H54 (cell line): ENCODE data around the gene RBM47.
"Not testable (repeated sequence)": the region's sequence is repeated elsewhere in the genome, so short reads cannot be mapped to it uniquely, and the experiment has no call there.

ENCODE experiments used
- DNase-seq: peaks from one replicate; pipeline ENCODE4 v3.0.0; 2011; ENCODE audit warnings: low spot score, mixed read lengths; ENCODE audit not compliant: insufficient read length
- FAIRE-seq: peaks from 3 replicates; lab custom pipeline; 2011; peaks lifted over from hg19 to GRCh38; lab: Jason Lieb, UNC
- POLR2A ChIP-seq: IDR thresholded peaks from 2 replicates; pipeline ENCODE4 v1.6.1; 2011; ENCODE audit warnings: low read depth, mild to moderate bottlenecking, low read length

Gene RBM47

DNA sequence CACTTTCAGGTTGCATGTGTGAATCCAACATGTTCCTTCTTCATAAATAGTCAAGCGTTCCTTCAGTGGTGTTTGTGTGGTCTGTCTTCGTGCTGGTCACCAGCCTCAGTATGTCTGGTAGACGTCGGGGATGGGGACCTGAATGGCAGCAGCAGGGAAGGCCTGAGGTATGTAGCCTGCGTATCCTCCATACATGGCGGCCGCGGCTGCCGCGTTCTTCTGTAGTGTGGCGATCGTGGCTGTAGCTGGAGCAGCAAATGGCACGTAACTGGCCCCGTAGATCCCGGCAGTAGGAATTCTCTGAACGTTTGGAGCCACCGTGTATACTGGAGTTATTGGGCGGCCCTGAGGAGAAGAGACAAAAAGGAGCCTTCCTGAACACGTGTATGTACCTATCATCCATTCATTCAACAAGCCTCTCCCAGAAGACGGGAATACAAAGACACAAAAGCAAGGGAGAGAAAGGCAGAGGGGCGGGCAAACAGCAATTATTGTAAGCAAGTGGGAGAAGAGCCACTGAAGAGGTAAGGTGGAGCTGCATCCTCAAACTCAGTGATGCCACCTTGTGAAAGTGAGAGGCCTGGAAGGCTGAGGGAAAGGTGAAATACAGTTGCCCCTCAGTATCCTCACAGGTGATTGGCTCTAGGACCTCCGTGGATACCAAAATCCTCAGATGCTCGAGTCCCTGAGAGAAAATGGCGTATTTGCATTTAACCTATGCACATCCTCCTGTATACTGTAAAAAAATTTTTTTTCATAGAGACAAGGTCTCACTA, 203.7 kb downstream of the RBM47 start:
- FAIRE-seq: no peak

DNA sequence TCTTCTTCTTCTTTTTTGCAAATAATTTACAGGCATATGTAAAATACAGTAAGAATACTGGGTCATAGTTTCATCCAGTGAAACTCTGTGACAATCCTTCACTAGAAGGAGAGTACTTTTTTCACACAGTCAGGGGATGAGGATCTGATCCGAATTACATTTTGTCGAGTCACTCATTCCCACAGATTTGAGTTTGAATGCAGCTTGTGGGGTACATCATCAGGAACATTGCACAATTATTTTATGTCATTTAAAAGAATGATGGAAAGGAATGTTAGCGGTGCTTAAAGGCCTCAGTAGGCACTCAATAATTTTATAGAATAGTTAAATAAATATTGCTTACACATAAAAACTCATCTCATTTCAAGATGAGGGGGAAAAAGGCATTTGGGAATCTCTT, 205.9 kb downstream of the RBM47 start:
- DNase-seq: no peak
- TF ChIP-seq POLR2A: no peak
- FAIRE-seq: no peak

More for the DNA sequence above, 203.7 kb downstream of the RBM47 start:
- no peak for TF ChIP-seq POLR2A
- no peak for DNase-seq

DNA sequence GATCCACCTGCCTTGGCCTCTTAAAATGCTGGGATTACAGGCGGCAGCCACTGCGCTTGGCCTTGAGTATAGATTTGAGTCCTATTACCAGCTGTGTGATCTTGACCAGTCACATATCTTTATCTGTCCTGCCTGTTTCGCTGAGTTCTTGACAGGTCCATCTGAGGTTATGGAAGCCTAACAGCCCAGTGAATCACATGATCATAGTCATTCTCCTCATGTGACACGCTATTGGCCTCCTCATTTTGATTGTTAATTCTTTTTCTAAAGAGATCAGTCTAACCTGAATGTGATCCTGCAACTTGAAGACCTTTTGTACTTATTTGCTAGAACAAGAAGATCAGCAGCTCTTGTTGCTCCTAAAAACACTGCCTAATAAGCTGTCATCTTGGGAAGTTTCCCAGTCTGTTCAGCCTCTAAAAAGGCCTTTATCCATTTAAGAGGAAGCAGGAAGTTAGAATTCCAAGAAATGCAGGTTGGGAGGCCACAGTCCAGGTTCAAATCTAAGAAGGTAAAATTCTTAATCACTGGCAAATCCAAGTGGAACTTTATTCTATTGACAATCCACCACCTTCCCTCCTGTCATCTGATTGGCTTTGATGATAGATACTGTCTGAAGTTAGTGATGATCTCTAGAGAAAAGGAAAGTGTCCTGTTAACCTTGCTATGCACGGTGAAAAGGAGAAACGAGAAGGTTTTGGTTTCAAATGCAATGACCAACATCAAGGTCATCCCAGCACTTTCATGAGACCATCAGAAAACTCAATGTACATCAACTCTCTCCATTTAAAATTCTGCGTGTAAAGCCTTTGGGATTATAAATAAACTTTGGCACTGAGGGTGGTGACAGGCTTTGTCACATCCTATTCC, 207.6 kb downstream of the RBM47 start:
- no peak for FAIRE-seq
- no peak for TF ChIP-seq POLR2A
- no peak for DNase-seq

DNA sequence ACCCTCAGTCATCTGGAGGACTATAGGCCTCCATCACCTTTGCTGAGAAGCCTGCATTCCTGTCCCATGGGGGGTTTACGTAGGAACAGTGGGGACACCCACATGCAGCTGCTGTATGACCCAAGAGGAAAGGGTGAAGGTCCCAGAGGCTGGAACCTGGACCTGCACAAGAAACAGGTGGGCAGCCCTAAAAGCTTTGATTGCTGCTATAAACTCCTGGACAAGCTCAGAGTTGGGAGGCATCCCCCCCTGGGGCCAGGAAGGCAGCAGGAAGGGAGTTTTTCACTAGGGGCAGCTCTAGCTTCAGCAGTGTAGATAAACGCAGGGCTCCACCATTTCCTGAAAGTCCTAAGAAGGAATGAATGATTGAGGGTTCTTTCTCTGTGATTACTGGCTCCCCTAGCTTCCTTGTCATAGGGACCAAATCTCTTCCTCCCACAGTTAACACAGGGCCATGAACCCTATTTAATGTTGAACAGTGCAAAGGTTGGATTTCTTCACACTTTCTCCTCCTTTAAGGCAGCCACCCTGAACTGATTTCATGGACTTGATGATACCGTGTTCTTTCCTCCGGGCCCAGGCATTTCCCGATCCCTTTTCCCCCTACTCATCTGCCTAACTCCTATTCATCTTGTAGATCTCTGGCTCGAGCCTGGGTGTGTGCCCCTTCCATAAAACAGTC, 210.3 kb downstream of the RBM47 start:
- no peak for TF ChIP-seq POLR2A
- no peak for DNase-seq
- FAIRE-seq: no peak

DNA sequence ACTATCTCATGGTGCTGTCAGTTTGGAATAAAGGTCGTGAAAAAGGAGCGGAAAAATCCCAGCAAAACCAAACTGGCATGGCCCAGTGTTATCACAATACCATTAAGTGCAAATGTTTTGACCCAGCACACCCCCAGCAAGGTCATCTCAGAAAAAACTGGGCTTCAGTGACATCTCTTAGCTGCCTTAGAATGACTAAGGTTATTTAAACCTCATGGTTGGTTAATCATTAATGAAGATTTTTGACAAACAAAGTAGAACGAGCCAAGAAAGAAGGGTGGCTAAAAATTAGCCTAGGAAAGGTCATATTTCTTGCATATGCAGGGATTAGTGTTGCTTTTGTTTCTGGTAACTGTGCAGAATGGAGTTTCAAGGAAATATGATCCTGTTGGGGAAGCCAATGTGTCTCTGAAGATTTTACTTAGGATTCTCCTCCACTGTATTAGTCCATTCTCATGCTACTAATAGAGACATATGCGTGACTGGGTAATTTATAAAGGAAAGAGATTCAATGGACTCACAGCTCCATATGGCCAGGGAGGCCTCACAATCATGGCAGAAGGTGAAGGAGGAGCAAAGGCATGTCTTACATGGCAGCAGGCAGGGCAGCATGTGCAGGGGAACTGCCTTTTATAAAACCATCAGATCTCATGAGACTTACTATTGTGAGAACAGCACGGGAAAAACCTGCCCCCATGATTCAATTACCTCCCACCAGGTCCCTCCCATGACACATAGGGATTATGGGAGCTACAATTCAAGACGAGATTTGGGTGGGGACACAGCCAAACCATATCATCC, 211.0 kb downstream of the RBM47 start:
- DNase-seq (no peak), FAIRE-seq (no peak)
- no peak for TF ChIP-seq POLR2A

DNA sequence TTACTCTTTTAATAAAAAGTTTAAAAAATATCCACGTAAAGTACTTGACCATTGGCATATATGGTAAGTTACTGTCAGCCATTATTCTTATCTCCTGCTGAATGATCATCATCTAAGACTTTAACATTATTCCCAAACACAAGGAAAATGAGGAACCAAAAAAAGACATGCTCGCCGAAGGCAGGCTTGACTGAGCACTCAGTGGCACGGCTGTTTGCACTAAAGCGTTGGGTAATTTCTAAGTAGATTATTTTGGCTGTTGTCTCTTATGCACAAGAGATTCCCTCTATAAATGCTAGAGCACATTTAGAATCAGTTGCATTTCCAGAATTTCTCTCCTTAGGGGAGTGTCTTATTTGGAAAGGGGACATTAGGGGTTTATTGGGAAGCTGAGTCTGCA, 211.7 kb downstream of the RBM47 start:
- no peak for FAIRE-seq
- TF ChIP-seq POLR2A: no peak

DNA sequence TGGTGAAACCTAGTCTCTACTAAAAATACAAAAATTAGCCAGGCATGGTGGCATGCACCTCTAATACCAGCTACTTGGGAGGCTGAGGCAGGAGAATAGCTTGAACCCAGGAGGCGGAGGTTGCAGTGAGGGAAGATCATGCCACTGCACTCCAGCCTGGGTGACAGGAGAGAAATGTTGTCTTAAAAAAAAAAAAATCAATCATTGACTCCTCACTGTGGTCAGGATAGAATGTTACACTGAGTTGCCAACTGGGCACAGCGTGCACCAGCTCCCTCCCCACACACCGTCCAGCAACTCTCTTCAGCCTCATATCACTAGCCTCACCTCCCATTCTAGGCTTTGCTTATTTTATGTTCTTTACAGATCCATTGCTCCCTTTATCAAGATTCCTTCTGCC, 215.0 kb downstream of the RBM47 start:
- no peak for FAIRE-seq
- no peak for DNase-seq
- TF ChIP-seq POLR2A: no peak

More for the DNA sequence above, 211.7 kb downstream of the RBM47 start:
- no peak for DNase-seq

DNA sequence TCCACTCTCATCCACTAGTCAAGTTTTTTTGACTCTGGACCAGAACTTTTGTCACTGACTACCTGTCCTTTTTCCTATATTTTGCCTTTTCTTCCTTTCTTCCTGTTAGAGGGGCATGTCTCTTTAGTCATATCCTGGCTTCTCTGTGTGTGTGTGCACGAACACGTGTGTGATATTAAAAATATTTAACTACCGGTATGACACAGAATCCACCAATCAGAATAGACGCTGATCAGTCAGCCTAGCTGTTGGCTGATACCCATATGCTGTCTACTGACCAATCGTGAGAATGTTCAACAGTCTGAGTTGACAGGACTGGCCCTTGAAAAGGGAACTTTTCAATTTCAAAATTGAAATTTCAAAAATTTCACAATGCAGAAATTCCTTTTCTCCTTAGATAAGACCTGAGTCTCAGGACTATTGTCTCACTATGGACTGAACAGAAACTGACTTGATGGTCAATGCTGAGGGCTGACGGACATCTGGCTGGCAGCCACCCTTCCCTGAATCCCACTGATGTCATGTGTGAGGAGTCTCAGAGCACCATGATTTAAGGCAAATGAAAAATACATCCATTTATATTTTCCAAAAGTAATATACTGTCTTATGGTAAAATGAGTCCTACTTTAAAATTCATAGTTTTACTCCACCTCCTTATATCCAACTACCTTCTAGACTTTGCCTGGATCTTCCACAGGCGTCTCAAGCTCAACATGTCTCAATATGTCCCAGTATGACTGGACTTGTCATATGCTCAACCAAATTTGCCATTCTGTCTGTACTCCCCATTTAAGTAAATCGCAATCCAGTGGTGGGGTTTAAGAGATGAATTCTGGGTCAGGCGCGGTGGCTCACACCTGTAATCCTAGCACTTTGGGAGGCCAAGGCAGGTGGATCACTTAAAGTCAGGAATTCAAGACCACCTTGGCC, 216.5 kb downstream of the RBM47 start:
- DNase-seq: no peak
- FAIRE-seq: no peak

DNA sequence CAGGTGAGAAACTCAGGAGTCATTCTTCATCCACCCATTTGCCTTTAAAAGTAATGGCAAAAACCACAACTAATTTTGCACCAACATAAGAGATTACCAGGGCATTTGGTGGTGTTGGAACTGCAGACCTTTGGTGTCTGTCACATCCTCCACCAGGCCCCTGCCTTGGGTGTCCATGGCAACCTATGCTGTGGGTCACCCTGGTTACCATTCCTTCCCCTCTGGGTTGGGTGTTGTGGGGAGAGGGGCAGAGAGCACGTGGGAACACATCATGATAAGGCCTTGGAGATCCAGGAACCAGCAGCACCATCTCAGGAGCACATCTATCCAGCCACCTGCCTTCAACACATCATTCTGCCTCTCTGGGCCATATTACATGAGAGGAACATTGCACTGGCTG, 217.3 kb downstream of the RBM47 start:
- no peak for FAIRE-seq
- DNase-seq: no peak
- no peak for TF ChIP-seq POLR2A

More for the DNA sequence above, 216.5 kb downstream of the RBM47 start:
- TF ChIP-seq POLR2A: no peak

DNA sequence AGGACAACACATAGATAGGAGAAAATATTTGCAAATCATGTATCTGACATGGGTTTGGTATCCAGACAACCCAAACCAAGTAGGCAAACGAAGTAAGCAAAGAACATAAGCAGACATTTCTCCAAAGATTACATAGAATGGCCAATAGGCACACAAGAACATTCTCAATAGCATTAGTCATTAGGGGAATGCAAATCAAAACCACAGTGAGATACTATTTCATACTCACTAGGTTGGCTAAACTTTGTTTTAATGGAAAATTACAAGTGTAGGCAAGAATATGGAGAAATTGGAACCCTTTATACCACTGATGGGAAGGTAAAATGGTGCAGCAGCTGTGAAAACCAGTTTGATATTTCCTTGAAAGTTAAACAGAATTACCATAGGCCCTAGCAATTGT, 219.8 kb downstream of the RBM47 start:
- no peak for FAIRE-seq
- TF ChIP-seq POLR2A: no peak
- DNase-seq: no peak

DNA sequence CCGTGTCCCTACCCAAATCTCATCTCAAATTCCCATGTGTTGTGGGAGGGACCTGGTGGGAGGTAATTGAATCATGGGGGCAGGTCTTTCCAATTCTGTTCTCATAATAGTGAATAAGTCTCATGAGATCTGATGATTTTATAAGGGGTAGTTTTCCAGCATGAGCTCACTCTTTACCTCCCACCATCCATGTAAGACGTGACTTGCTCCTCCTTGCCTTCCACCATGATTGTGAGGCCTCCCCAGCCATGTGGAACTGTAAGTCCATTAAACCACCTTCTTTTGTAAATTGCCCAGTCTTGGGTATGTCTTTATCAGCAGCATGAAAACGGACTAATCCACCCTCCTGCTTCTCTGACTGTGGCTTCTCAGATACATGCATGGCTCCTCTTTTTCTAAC, 222.2 kb downstream of the RBM47 start:
- not testable (repeated sequence) for FAIRE-seq, DNase-seq

DNA sequence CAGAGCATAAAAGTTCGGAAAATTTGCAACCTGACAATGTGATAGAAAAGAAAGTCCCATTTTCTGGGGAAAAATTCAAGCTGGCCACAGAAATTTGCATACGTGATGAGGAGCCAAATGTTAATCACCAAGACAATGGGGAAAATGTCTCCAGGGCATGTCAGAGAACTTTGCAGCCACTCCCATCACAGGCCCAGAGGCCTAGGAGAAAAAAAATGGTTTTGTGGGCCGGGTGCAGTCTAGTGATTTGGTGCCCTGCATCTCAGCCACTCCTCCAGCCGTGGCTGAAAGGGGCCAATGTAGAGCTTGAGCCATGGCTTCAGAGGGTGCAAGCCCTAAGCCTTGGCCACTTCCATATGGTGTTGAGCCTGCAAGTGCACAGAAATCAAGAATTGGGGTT, 223.3 kb downstream of the RBM47 start:
- DNase-seq (no peak), FAIRE-seq (no peak)
- TF ChIP-seq POLR2A: no peak
